Lower leg skin (tissue), 3 donors: ENCODE measurements around the gene RPS6KC1.

Experiments used
- POLR2A ChIP-seq, 2 donors: fragments of 450-650 bp; IDR thresholded peaks; one replicate each; pipeline ENCODE4 v1.6.1; 2016 to 2017; ENCODE audit warnings: antibody characterized with exemption in 2 of 2, mild to moderate bottlenecking in 1 of 2, moderate library complexity in 1 of 2
- TF ChIP-seq, protein P1 (sequence below), 3 donors: fragments of 450-650 bp; IDR thresholded peaks; one replicate each; pipeline ENCODE4 v1.5.1; 2016; ENCODE audit warnings: antibody characterized with exemption in 3 of 3, mild to moderate bottlenecking in 3 of 3, moderate library complexity in 2 of 3

DNA sequence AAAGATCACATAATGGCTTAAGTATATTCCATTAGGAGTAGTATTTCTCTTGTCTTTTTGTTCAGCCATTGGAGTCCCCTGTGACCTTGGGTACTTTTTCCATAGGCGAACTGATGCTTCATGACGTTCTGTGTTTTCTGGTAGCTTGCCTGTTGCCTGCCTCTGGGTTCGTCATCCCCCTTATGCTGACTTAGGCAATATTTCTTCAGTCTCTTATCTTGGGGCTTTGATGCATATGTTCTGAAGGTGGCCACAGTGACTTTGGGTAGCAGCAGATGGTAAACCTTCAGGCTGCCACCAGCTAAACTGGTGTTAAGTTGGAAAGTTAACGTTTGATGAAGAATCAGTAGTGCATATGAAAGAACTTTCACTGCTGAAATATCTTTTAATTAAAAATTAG lies 170.2 kb downstream of the RPS6KC1 start:
- TF ChIP-seq POLR2A (IDR thresholded peaks at IDR 0.05): no peak
- TF ChIP-seq, protein P1, sequence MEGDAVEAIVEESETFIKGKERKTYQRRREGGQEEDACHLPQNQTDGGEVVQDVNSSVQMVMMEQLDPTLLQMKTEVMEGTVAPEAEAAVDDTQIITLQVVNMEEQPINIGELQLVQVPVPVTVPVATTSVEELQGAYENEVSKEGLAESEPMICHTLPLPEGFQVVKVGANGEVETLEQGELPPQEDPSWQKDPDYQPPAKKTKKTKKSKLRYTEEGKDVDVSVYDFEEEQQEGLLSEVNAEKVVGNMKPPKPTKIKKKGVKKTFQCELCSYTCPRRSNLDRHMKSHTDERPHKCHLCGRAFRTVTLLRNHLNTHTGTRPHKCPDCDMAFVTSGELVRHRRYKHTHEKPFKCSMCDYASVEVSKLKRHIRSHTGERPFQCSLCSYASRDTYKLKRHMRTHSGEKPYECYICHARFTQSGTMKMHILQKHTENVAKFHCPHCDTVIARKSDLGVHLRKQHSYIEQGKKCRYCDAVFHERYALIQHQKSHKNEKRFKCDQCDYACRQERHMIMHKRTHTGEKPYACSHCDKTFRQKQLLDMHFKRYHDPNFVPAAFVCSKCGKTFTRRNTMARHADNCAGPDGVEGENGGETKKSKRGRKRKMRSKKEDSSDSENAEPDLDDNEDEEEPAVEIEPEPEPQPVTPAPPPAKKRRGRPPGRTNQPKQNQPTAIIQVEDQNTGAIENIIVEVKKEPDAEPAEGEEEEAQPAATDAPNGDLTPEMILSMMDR (IDR thresholded peaks at IDR 0.05): no peak
